HG02870 (cell line): ENCODE measurements around the gene CHMP6.

Source experiments
- ATAC-seq: cut with Tn5 transposase; IDR thresholded peaks from one replicate; pipeline ENCODE4 v1.9.1; 2021; ENCODE audit warnings: mild to moderate bottlenecking, moderate library complexity; ENCODE audit not compliant: unreplicated experiment

Gene CHMP6

GRCh38 chr17:80991645-80992076, at the start of gene CHMP6:
CHMP6 (plus strand) TSS chr17:80991841; CDS start chr17:80991919, 78 bp downstream.
- no peak for ATAC-seq

- no peak for ATAC-seq
Observed at GRCh38 chr17:80942423-80943345, 49.0 kb upstream of the CHMP6 start.

GRCh38 chr17:80943346-80944145, 48.1 kb upstream of the CHMP6 start:
- no peak for ATAC-seq

- ATAC-seq: no peak
Observed at GRCh38 chr17:80944326-80944725, 47.3 kb upstream of the CHMP6 start.

GRCh38 chr17:80945736-80946135, 45.9 kb upstream of the CHMP6 start:
- no peak for ATAC-seq

- ATAC-seq: no peak
Observed at GRCh38 chr17:80946449-80946848, 45.2 kb upstream of the CHMP6 start.

- ATAC-seq: no peak
Observed at GRCh38 chr17:80947200-80947940, 44.3 kb upstream of the CHMP6 start.

- ATAC-seq: no peak
Observed at GRCh38 chr17:80948019-80948975, 43.3 kb upstream of the CHMP6 start.

GRCh38 chr17:80948976-80949450, 42.6 kb upstream of the CHMP6 start:
- ATAC-seq: no peak

- ATAC-seq: no peak
Observed at GRCh38 chr17:80949451-80950421, 41.9 kb upstream of the CHMP6 start.

GRCh38 chr17:80950466-80951120, 41.0 kb upstream of the CHMP6 start:
- no peak for ATAC-seq

GRCh38 chr17:80951121-80952090, 40.2 kb upstream of the CHMP6 start:
- ATAC-seq: no peak

- ATAC-seq: no peak
Observed at GRCh38 chr17:80952291-80952690, 39.4 kb upstream of the CHMP6 start.

GRCh38 chr17:80953471-80954315, 37.9 kb upstream of the CHMP6 start:
- no peak for ATAC-seq

- ATAC-seq: no peak
Observed at GRCh38 chr17:80955078-80955477, 36.6 kb upstream of the CHMP6 start.

GRCh38 chr17:80955671-80956280, 35.9 kb upstream of the CHMP6 start:
- no peak for ATAC-seq
